ENCODE data around the gene NDUFA11. TPM values are rescaled to one million over a fixed set of nuclear protein-coding genes. Genes with fewer than 3 reads are reported as not detected.
A peak's percentile ranks its signal among the peaks of the same experiment; 100 is the strongest.

Gene NDUFA11
- 265 and 332 TPM in 2 replicates for polyA plus RNA-seq (2014; cell fraction: cytosol; rRNA removed)
- 175 and 232 TPM in 2 replicates for polyA plus RNA-seq (2014; cell fraction: nucleus; rRNA removed)

GRCh38 chr19:5903624-5904351, at the start of gene NDUFA11:
TSS of gene NDUFA11 (minus strand) at chr19:5903790. CDS start at chr19:5903708, 82 bp downstream.
- peak; percentile 93 for DNase-seq (ENCODE audit: low spot score)

GRCh38 chr19:5953030-5953589, 49.5 kb upstream of the NDUFA11 start:
- DNase-seq (ENCODE audit: low spot score) = no peak

- no peak for DNase-seq (ENCODE audit: low spot score)
Measured at GRCh38 chr19:5952193-5953029, 48.8 kb upstream of the NDUFA11 start.

GRCh38 chr19:5951338-5951861, 47.8 kb upstream of the NDUFA11 start:
- DNase-seq (ENCODE audit: low spot score) = no peak

GRCh38 chr19:5950741-5951140, 47.2 kb upstream of the NDUFA11 start:
- DNase-seq (ENCODE audit: low spot score) = no peak

- no peak for DNase-seq (ENCODE audit: low spot score)
Measured at GRCh38 chr19:5949792-5950305, 46.3 kb upstream of the NDUFA11 start.

GRCh38 chr19:5948752-5949564, 45.4 kb upstream of the NDUFA11 start:
- DNase-seq (ENCODE audit: low spot score) = no peak

- no peak for DNase-seq (ENCODE audit: low spot score)
Measured at GRCh38 chr19:5947435-5947834, 43.8 kb upstream of the NDUFA11 start.

- no peak for DNase-seq (ENCODE audit: low spot score)
Measured at GRCh38 chr19:5943623-5944022, 40.0 kb upstream of the NDUFA11 start.

GRCh38 chr19:5943045-5943444, 39.5 kb upstream of the NDUFA11 start:
- DNase-seq (ENCODE audit: low spot score) = no peak

GRCh38 chr19:5941673-5942072, 38.1 kb upstream of the NDUFA11 start:
- DNase-seq (ENCODE audit: low spot score) = no peak

- DNase-seq (ENCODE audit: low spot score) = no peak
Measured at GRCh38 chr19:5940260-5941208, 36.9 kb upstream of the NDUFA11 start.

- DNase-seq (ENCODE audit: low spot score) = no peak
Measured at GRCh38 chr19:5937550-5937949, 34.0 kb upstream of the NDUFA11 start.

- DNase-seq (ENCODE audit: low spot score) = no peak
Measured at GRCh38 chr19:5936292-5936592, 32.7 kb upstream of the NDUFA11 start.

- DNase-seq (ENCODE audit: low spot score) = no peak
Measured at GRCh38 chr19:5935473-5936291, 32.1 kb upstream of the NDUFA11 start.

- DNase-seq (ENCODE audit: low spot score) = no peak
Measured at GRCh38 chr19:5934774-5935472, 31.3 kb upstream of the NDUFA11 start.

GRCh38 chr19:5934069-5934401, 30.4 kb upstream of the NDUFA11 start:
- DNase-seq (ENCODE audit: low spot score) = no peak

GRCh38 chr19:5933391-5934068, 29.9 kb upstream of the NDUFA11 start:
- DNase-seq (ENCODE audit: low spot score) = no peak

Measured in SK-N-DZ (cell line).